Measurements from ENCODE around the gene MAGEC3.

MAGEC3 gene

DNA sequence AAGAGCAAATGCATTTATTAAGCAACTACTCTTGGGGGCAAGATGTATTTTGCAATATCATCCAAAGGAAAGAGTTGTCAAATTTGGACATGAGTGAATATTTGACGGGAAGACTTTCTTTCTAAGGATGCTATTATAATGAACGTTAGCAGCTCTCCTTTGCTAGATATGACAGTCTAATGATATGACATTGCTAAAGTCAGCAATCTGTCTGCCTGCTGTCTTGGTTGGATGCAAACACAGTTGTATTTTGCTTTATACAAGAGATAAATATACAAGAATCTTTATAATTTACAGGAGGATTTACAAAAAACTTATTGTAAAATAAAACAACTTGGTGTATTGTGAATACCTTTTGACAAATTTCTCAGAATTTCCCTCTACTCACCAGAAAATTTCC is 103.1 kb downstream of the MAGEC3 start:
- DNase-seq (ENCODE audit: low read depth) = no peak
- TF ChIP-seq, protein P1, sequence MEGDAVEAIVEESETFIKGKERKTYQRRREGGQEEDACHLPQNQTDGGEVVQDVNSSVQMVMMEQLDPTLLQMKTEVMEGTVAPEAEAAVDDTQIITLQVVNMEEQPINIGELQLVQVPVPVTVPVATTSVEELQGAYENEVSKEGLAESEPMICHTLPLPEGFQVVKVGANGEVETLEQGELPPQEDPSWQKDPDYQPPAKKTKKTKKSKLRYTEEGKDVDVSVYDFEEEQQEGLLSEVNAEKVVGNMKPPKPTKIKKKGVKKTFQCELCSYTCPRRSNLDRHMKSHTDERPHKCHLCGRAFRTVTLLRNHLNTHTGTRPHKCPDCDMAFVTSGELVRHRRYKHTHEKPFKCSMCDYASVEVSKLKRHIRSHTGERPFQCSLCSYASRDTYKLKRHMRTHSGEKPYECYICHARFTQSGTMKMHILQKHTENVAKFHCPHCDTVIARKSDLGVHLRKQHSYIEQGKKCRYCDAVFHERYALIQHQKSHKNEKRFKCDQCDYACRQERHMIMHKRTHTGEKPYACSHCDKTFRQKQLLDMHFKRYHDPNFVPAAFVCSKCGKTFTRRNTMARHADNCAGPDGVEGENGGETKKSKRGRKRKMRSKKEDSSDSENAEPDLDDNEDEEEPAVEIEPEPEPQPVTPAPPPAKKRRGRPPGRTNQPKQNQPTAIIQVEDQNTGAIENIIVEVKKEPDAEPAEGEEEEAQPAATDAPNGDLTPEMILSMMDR (IDR thresholded peaks at IDR 0.05; ENCODE audit: control insufficient read depth, extremely low read depth, insufficient read depth) = no peak
- no peak overlapping the region for H3K4me3 ChIP-seq (ENCODE audit: low read depth, low read length)

DNA sequence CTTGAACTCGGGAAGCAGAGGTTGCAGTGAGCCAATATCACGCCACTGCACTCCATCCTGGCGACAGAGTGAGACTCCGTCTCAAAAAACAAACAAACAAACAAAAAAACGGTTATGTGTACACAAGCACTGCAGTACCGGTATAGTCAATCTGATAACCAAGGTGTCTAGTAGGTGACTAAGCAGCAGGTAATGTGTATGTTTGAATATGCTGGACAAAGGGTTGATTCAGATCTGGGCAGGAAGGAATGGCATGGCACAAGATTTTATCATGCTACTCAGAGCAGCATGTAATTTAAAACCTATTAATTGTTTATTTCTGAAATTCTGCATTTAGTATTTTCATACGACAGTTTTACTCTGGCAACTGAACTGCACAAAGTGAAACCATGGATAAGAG is 107.3 kb downstream of the MAGEC3 start:
- DNase-seq (ENCODE audit: low read depth) = no peak
- H3K4me3 ChIP-seq (ENCODE audit: low read depth, low read length) = no peak overlapping the region
- TF ChIP-seq, protein P1 (IDR thresholded peaks at IDR 0.05; ENCODE audit: control insufficient read depth, extremely low read depth, insufficient read depth) = no peak

DNA sequence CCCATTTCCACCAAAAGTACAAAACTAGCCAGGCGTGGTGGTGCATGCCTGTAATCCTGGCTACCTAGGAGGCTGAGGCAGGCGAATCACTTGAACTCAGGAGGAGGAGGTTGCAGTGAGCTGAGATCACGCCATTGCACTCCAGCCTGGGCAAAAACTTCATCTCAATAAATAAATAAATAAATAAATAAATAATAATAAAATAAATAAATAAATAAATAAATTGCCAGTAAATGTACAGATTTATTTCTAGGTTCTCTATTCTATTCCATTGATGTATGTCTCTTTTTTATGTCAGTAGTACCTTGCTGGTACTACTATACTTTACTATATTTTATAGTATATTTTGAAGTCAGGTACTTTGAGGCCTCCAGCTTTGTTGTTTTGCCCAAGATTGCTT is 109.2 kb downstream of the MAGEC3 start:
- no peak for DNase-seq (ENCODE audit: low read depth)
- TF ChIP-seq, protein P1 (IDR thresholded peaks at IDR 0.05; ENCODE audit: control insufficient read depth, extremely low read depth, insufficient read depth) = no peak
- no peak overlapping the region for H3K4me3 ChIP-seq (ENCODE audit: low read depth, low read length)
